Tibial artery (tissue), 4 donors: ENCODE results near the gene DDC.
A peak's percentile ranks its signal among the peaks of the same experiment; 100 is the strongest.
"Not testable (repeated sequence)": the region's sequence is repeated elsewhere in the genome, so short reads cannot be mapped to it uniquely, and the experiment has no call there.

ENCODE experiments used
- DNase-seq, 2 donors: peaks; one replicate each; pipeline ENCODE4 v3.0.0-alpha.2; 2019
- H3K27ac ChIP-seq, 2 donors: fragments of 200-600 bp; sonication (generic) in 1 of 2; 1 replicate in 1 of 2; 2 replicates in 1 of 2; pipeline ENCODE4 v1.5.1; 2018 to 2019; ENCODE audit warnings: mild to moderate bottlenecking in 1 of 2
- H3K27me3 ChIP-seq, 2 donors: fragments of 200-600 bp; sonication (generic) in 1 of 2; one replicate each; pipeline versions ENCODE4 v1.5.1 to v1.6.0; 2016 to 2019
- H3K36me3 ChIP-seq, 3 donors: fragments of 200-600 bp; sonication (generic) in 2 of 3; one replicate each; pipeline ENCODE4 v1.5.1; 2016 to 2019; ENCODE audit warnings: mild to moderate bottlenecking in 2 of 3
- H3K4me1 ChIP-seq, 4 donors: fragments of 200-600 bp; sonication (generic) in 2 of 4; 1 replicate in 3 of 4; 2 replicates in 1 of 4; pipeline ENCODE4 v1.5.1; 2016 to 2019
- H3K4me3 ChIP-seq, 2 donors: fragments of 200-600 bp; sonication (generic) in 1 of 2; 1 replicate in 1 of 2; 2 replicates in 1 of 2; pipeline ENCODE4 v1.5.1; 2018 to 2019; ENCODE audit warnings: mild to moderate bottlenecking in 2 of 2
- H3K9me3 ChIP-seq, 3 donors: fragments of 200-600 bp; sonication (generic) in 1 of 3; one replicate each; pipeline ENCODE4 v1.5.1; 2016 to 2019
- CTCF ChIP-seq, 2 experiments: fragments of 200-600 bp in 1 of 2; fragments of 450-650 bp in 1 of 2; IDR thresholded peaks; one replicate each; pipeline ENCODE4 v1.5.1; 2017 to 2019; ENCODE audit warnings: antibody characterized with exemption in 2 of 2, mild to moderate bottlenecking in 1 of 2, moderate library complexity in 1 of 2
- intact Hi-C: fragments of 100-400 bp; cut with DNase I; formaldehyde crosslinking; loops from one replicate; pipeline ENCODE4 v1.15.0; 2023; ENCODE audit warnings: low total_unique reads

The DDC gene

GRCh38 chr7:50467817-50468610 lies 97.2 kb downstream of the DDC start:
- no peaks in the 10 kb centered on the region for H3K36me3 ChIP-seq
- H3K4me1 ChIP-seq, result peaks cover 0 to 8% (median 4%) of the 10 kb centered on the region in 4 donors
- intact Hi-C loops, result loop anchor here (2.0 to 5.0 kb wide), 3 partner anchors 209 to 673 kb away; no protein-coding TSS in a partner anchor
- no peak overlapping the region for H3K4me3 ChIP-seq
- DNase-seq, result peak; percentile 73 to 84
- H3K9me3 ChIP-seq, result no peaks in the 10 kb centered on the region
- peaks cover 0 to 5% of the 10 kb centered on the region in 2 donors for H3K27me3 ChIP-seq
- H3K27ac ChIP-seq, result no peak overlapping the region
- TF ChIP-seq CTCF (IDR thresholded peaks at IDR 0.05), result peak; percentile 90 to 94

GRCh38 chr7:50466815-50467585 lies 98.2 kb downstream of the DDC start:
- Histone ChIP-seq H3K4me1 (peaks cover 0 to 8% (median 4%) of the 10 kb centered on the region in 4 donors), H3K27me3 (peaks cover 0 to 5% of the 10 kb centered on the region in 2 donors), H3K4me3 (no peak overlapping the region), H3K9me3 (no peaks in the 10 kb centered on the region), H3K27ac (no peak overlapping the region), H3K36me3 (no peaks in the 10 kb centered on the region)
- no peak for DNase-seq
- TF ChIP-seq CTCF (IDR thresholded peaks at IDR 0.05), result no peak
- intact Hi-C loops, result loop anchor here (2.0 to 5.0 kb wide), 3 partner anchors 210 to 674 kb away; no protein-coding TSS in a partner anchor

- H3K4me1 ChIP-seq, result peaks cover 0 to 4% (median 2%) of the 10 kb centered on the region in 4 donors
- H3K27me3 ChIP-seq, result no peaks in the 10 kb centered on the region
- intact Hi-C loops, result no loop called here
- no peak overlapping the region for H3K4me3 ChIP-seq
- H3K27ac ChIP-seq, result no peak overlapping the region
- no peaks in the 10 kb centered on the region for H3K36me3 ChIP-seq
- DNase-seq, result no peak
- TF ChIP-seq CTCF (IDR thresholded peaks at IDR 0.05), result no peak
- H3K9me3 ChIP-seq, result no peaks in the 10 kb centered on the region
These were observed 102.2 kb downstream of the DDC start for GRCh38 chr7:50463035-50463434.

- TF ChIP-seq CTCF (IDR thresholded peaks at IDR 0.05), result no peak
- Histone ChIP-seq H3K4me3 (no peak overlapping the region), H3K27me3 (no peaks in the 10 kb centered on the region), H3K36me3 (no peaks in the 10 kb centered on the region), H3K9me3 (no peaks in the 10 kb centered on the region), H3K27ac (no peak overlapping the region), H3K4me1 (no peaks in the 10 kb centered on the region)
- DNase-seq, result no peak
- intact Hi-C loops, result no loop called here
These were observed 102.8 kb downstream of the DDC start for GRCh38 chr7:50462361-50462760.

- H3K4me1 ChIP-seq, result no peaks in the 10 kb centered on the region
- no peaks in the 10 kb centered on the region for H3K9me3 ChIP-seq
- H3K27ac ChIP-seq, result no peak overlapping the region
- no peak overlapping the region for H3K4me3 ChIP-seq
- DNase-seq, result no peak
- no peaks in the 10 kb centered on the region for H3K27me3 ChIP-seq
- intact Hi-C loops, result no loop called here
- no peak for TF ChIP-seq CTCF (IDR thresholded peaks at IDR 0.05)
- H3K36me3 ChIP-seq, result no peaks in the 10 kb centered on the region
These were observed 103.5 kb downstream of the DDC start for GRCh38 chr7:50461695-50462094.

- H3K36me3 ChIP-seq, H3K4me3 ChIP-seq, H3K9me3 ChIP-seq, intact Hi-C loops, H3K27ac ChIP-seq, H3K27me3 ChIP-seq, DNase-seq, H3K4me1 ChIP-seq: not testable (repeated sequence)
These were observed 106.0 kb downstream of the DDC start for GRCh38 chr7:50459183-50459582.

GRCh38 chr7:50458651-50459050 lies 106.6 kb downstream of the DDC start:
- H3K4me3 ChIP-seq, H3K9me3 ChIP-seq, H3K27ac ChIP-seq, H3K27me3 ChIP-seq, H3K36me3 ChIP-seq, DNase-seq, H3K4me1 ChIP-seq, intact Hi-C loops: not testable (repeated sequence)
